Upper lobe of right lung (tissue), 1 donor: Measurements from ENCODE around the gene TRIM44. TPM values are rescaled to one million over a fixed set of nuclear protein-coding genes. Genes with fewer than 3 reads are reported as not detected.
"Not testable (repeated sequence)": the region's sequence is repeated elsewhere in the genome, so short reads cannot be mapped to it uniquely, and the experiment has no call there.

ENCODE experiments used
- ATAC-seq: fragments of 200-7000 bp; cut with Tn5 transposase; one replicate; pipeline ENCODE4 v1.9.1; 2020; ENCODE audit warnings: mild to moderate bottlenecking, moderate library complexity
- DNase-seq: peaks from one replicate; pipeline ENCODE4 v3.0.0-alpha.2; 2020
- H3K27ac ChIP-seq: fragments of 200-600 bp; one replicate; pipeline ENCODE4 v1.8.0; 2022
- H3K27me3 ChIP-seq: fragments of 200-600 bp; one replicate; pipeline ENCODE4 v1.8.0; 2022; ENCODE audit warnings: mild to moderate bottlenecking
- H3K36me3 ChIP-seq: fragments of 200-600 bp; one replicate; pipeline ENCODE4 v1.8.0; 2022
- H3K4me1 ChIP-seq: fragments of 200-600 bp; one replicate; pipeline ENCODE4 v1.8.0; 2022
- H3K4me3 ChIP-seq: fragments of 200-600 bp; one replicate; pipeline ENCODE4 v1.8.0; 2022; ENCODE audit warnings: mild to moderate bottlenecking
- H3K9me3 ChIP-seq: fragments of 200-600 bp; one replicate; pipeline ENCODE4 v1.8.0; 2022
- intact Hi-C: fragments of 100-400 bp; cut with DNase I; formaldehyde crosslinking; loops from one replicate; pipeline ENCODE4 v1.11.0; 2022
- total RNA-seq: library from RNA; stranded (reverse); fragmentation: NEBNext Ultra II Directional; extraction: Animal tissue kit (Norgen Biotek cat#: 25700); gene quantifications from one replicate; pipeline ENCODE4 v1.2.1, GENCODE V29; 2021
- TF ChIP-seq, protein P1 (sequence below): fragments of 200-600 bp; IDR thresholded peaks from one replicate; pipeline ENCODE4 v1.8.0; 2022; ENCODE audit warnings: antibody characterized with exemption
- donor health status: DM: no; HTN: yes; CAD: no; lungs with severe emphysema.

The TRIM44 gene
- total RNA-seq, 1 donor from 2014 or later, result 67.2 TPM

DNA sequence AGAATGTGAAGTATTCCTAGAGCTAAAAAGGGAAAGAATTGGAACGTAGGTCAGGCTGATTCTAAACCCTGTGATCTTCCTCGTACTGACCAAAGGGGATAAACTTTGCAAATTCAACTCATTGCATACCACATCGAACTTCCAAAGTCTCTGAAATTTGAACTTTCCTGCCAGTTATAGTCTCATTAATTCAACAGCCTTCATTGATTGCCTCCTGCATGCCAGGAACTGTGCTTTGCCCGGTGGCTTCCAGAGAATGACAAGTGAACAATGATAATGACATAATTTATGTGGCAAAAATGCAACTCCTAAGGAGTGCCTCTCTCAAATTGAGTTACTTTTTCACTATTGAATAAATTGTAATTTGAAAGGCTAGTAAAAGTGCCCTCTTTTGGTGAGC is 173.6 kb downstream of the TRIM44 start:
- no peaks in the 10 kb centered on the region for H3K36me3 ChIP-seq
- no peaks in the 10 kb centered on the region for H3K9me3 ChIP-seq
- TF ChIP-seq, protein P1, sequence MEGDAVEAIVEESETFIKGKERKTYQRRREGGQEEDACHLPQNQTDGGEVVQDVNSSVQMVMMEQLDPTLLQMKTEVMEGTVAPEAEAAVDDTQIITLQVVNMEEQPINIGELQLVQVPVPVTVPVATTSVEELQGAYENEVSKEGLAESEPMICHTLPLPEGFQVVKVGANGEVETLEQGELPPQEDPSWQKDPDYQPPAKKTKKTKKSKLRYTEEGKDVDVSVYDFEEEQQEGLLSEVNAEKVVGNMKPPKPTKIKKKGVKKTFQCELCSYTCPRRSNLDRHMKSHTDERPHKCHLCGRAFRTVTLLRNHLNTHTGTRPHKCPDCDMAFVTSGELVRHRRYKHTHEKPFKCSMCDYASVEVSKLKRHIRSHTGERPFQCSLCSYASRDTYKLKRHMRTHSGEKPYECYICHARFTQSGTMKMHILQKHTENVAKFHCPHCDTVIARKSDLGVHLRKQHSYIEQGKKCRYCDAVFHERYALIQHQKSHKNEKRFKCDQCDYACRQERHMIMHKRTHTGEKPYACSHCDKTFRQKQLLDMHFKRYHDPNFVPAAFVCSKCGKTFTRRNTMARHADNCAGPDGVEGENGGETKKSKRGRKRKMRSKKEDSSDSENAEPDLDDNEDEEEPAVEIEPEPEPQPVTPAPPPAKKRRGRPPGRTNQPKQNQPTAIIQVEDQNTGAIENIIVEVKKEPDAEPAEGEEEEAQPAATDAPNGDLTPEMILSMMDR, result no peak
- no peak overlapping the region for H3K27ac ChIP-seq
- H3K4me1 ChIP-seq, result no peaks in the 10 kb centered on the region
- intact Hi-C loops, result no loop called here
- DNase-seq (no peak), ATAC-seq (no peak)
- no peaks in the 10 kb centered on the region for H3K27me3 ChIP-seq
- H3K4me3 ChIP-seq, result no peak overlapping the region

GRCh38 chr11:35838071-35838470 is 175.5 kb downstream of the TRIM44 start:
- Histone ChIP-seq H3K4me1 (no peaks in the 10 kb centered on the region), H3K36me3 (no peaks in the 10 kb centered on the region), H3K27ac (no peak overlapping the region), H3K9me3 (no peaks in the 10 kb centered on the region), H3K4me3 (no peak overlapping the region), H3K27me3 (no peaks in the 10 kb centered on the region)
- TF ChIP-seq, protein P1, result no peak
- no peak for DNase-seq
- intact Hi-C loops, result no loop called here
- no peak for ATAC-seq

DNA sequence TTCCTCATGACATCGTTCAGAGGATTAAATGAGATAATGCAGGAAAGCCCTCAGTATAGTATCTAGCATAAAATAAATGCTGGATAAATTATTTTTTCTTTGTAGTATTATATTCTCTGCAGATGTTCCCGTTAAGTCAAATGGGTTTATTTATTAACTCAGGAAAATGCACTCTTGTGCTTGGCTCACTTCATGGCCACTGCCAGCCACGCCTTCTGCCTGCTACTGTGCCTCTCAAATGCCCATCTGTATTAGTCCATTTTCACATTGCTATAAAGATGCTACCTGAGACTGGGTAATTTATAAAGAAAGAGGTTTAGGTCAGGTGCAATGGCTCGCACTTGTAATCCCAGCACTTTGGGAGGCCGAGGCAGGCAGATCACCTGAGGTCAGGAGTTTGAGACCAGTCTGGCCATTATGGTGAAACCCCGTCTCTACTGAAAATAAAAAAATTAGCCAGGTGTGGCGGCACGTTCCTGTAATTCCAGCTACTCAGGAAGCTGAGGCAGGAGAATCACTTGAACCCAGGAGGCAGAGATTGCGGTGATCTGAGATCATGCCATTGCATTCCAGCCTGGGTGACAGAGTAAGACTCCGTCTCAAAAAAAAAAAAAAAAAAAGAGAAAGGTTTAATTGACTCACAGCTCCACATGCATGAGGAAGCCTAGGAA is 176.3 kb downstream of the TRIM44 start:
- intact Hi-C loops, H3K4me3 ChIP-seq, H3K36me3 ChIP-seq, ATAC-seq, DNase-seq, H3K9me3 ChIP-seq, H3K27me3 ChIP-seq, H3K27ac ChIP-seq, H3K4me1 ChIP-seq: not testable (repeated sequence)

DNA sequence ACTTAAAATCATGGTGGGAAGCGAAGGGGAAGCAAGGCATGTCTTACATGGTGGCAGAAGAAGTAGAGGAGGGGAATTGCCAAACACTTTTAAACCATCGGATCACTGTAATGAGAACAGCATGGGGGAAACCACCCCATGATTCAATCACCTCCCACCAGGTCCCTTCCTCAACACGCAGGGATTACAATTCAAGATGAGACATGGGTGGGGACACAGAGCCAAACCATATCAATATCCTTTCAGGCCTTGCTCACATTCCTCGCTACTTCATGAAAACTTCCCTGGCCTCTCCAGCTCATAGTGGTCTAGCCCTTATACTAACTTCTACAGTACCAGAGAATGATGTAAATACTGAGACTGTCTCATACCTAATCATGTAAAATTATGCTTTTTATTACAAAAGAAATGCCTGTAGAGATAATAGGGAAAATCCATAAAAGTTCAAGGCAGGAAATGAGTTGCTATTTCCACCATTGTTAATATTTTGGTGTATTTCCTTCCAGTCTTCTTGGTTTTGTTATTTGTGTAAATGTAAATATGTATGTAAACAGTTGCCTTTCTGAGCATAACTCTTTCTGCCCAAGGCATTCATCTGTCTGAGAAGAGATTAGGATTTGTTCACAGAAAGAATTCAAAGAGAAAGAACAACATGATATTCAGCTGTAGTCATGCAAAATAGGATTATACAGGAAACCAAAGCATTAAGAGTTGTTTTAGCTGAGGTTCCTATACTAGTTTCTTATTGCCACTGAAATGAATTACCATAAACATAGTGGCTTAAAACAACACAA is 177.0 kb downstream of the TRIM44 start:
- no peaks in the 10 kb centered on the region for H3K4me1 ChIP-seq
- H3K9me3 ChIP-seq, result no peaks in the 10 kb centered on the region
- no peaks in the 10 kb centered on the region for H3K27me3 ChIP-seq
- ATAC-seq (no peak), DNase-seq (no peak)
- intact Hi-C loops, result no loop called here
- no peak overlapping the region for H3K4me3 ChIP-seq
- no peaks in the 10 kb centered on the region for H3K36me3 ChIP-seq
- no peak overlapping the region for H3K27ac ChIP-seq
- TF ChIP-seq, protein P1, result no peak

GRCh38 chr11:35841733-35842132 is 179.2 kb downstream of the TRIM44 start:
- no peak overlapping the region for H3K4me3 ChIP-seq
- no peak for ATAC-seq
- no peaks in the 10 kb centered on the region for H3K27me3 ChIP-seq
- DNase-seq, result no peak
- H3K4me1 ChIP-seq, result no peaks in the 10 kb centered on the region
- H3K36me3 ChIP-seq, result no peaks in the 10 kb centered on the region
- TF ChIP-seq, protein P1, result no peak
- no peak overlapping the region for H3K27ac ChIP-seq
- intact Hi-C loops, result no loop called here
- H3K9me3 ChIP-seq, result no peaks in the 10 kb centered on the region

DNA sequence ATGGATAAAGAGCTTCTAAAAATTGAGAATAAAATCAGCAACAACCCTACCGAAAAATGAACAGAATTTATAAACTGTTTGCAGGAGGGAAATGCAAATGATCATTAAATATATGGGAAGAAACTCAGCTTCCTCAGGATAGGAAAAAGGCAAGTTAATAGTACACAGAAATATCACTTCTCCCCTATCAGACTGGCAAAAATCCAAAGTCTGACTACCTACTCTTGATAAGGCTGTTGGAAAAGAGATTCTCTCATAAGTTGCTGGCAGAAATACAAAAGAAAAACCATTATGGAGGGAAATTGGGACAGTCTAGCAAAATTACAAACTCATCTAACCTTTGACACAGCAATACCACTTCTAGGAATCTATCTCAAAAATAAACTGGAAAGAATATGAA is 180.4 kb downstream of the TRIM44 start:
- Histone ChIP-seq H3K4me3 (no peak overlapping the region), H3K27me3 (no peaks in the 10 kb centered on the region), H3K36me3 (no peaks in the 10 kb centered on the region), H3K9me3 (no peaks in the 10 kb centered on the region), H3K27ac (no peak overlapping the region), H3K4me1 (no peaks in the 10 kb centered on the region)
- ATAC-seq (no peak), DNase-seq (no peak)
- TF ChIP-seq, protein P1, result no peak
- intact Hi-C loops, result no loop called here
